Hematopoietic multipotent progenitor cell treated with erythropoietin and hydrocortisone succinate and interleukin-3 and kit ligand, for 6 days (in vitro differentiated cells): ENCODE measurements around the gene PCNA.
A peak's percentile ranks its signal among the peaks of the same experiment; 100 is the strongest.
"Not testable (repeated sequence)": the region's sequence is repeated elsewhere in the genome, so short reads cannot be mapped to it uniquely, and the experiment has no call there.

ENCODE experiments used
- DNase-seq: peaks from one replicate; pipeline ENCODE4 v3.0.0-alpha.2; 2015

The PCNA gene

GRCh38 chr20:5141615-5142014 lies 21.9 kb upstream of the PCNA start:
- DNase-seq = no peak

GRCh38 chr20:5140195-5140594 lies 20.4 kb upstream of the PCNA start:
- DNase-seq = no peak

- DNase-seq = no peak
Measured at GRCh38 chr20:5136096-5136495, 16.3 kb upstream of the PCNA start.

- no peak for DNase-seq
Measured at GRCh38 chr20:5135363-5136012, 15.7 kb upstream of the PCNA start.

GRCh38 chr20:5133998-5134397 lies 14.2 kb upstream of the PCNA start:
- DNase-seq = no peak

GRCh38 chr20:5131502-5131901 lies 11.7 kb upstream of the PCNA start:
- no peak for DNase-seq

- DNase-seq = no peak
Measured at GRCh38 chr20:5128886-5129285, 9.1 kb upstream of the PCNA start.

GRCh38 chr20:5127859-5128424 lies 8.2 kb upstream of the PCNA start:
- DNase-seq = no peak

- peak; percentile 69 for DNase-seq
Measured at GRCh38 chr20:5127204-5127858, 7.6 kb upstream of the PCNA start.

- DNase-seq = peak; percentile 99
Measured at GRCh38 chr20:5126512-5127203, 6.9 kb upstream of the PCNA start, which contains the start of gene CDS2. TSS of gene CDS2 (plus strand) at chr20:5127008. CDS start at chr20:5127093, 85 bp downstream.

GRCh38 chr20:5122873-5123260 lies 3.1 kb upstream of the PCNA start:
- DNase-seq = peak; percentile 90

- no peak for DNase-seq
Measured at GRCh38 chr20:5120185-5120476, 373 bp upstream of the PCNA start.

GRCh38 chr20:5119143-5119434 lies 669 bp downstream of the PCNA start:
- DNase-seq = no peak

GRCh38 chr20:5118220-5119142 lies 1.3 kb downstream of the PCNA start:
- peak; percentile 53 for DNase-seq

- no peak for DNase-seq
Measured at GRCh38 chr20:5116875-5117274, 2.9 kb downstream of the PCNA start.

GRCh38 chr20:5114403-5114802 lies 5.4 kb downstream of the PCNA start:
- no peak for DNase-seq

- no peak for DNase-seq
Measured at GRCh38 chr20:5113615-5113986, 6.2 kb downstream of the PCNA start.

- DNase-seq = no peak
Measured at GRCh38 chr20:5109276-5109675, 10.5 kb downstream of the PCNA start.

- DNase-seq = no peak
Measured at GRCh38 chr20:5104479-5104878, 15.3 kb downstream of the PCNA start.

- DNase-seq = peak; percentile 81
Measured at GRCh38 chr20:5100684-5101347, 18.9 kb downstream of the PCNA start.

GRCh38 chr20:5099909-5100308 lies 19.8 kb downstream of the PCNA start:
- not testable (repeated sequence) for DNase-seq

GRCh38 chr20:5099009-5099408 lies 20.7 kb downstream of the PCNA start:
- DNase-seq = not testable (repeated sequence)

- DNase-seq = no peak
Measured at GRCh38 chr20:5096463-5096862, 23.3 kb downstream of the PCNA start.
